Prostate gland (tissue), 2 donors: Measurements from ENCODE around the gene GPHA2. TPM values are rescaled to one million over a fixed set of nuclear protein-coding genes. Genes with fewer than 3 reads are reported as not detected.

ENCODE experiments used
- DNase-seq: peaks from one replicate; pipeline ENCODE4 v3.0.0-alpha.2; 2019; ENCODE audit warnings: low spot score
- H3K27ac ChIP-seq, 2 donors: fragments of 200-600 bp; sonication (generic); 2 replicates each; pipeline ENCODE4 v1.5.1; 2017 to 2019
- H3K27me3 ChIP-seq: fragments of 200-600 bp; sonication (generic); replicated peaks from 2 replicates; pipeline ENCODE4 v1.5.1; 2019; ENCODE audit not compliant: insufficient read depth
- H3K36me3 ChIP-seq, 2 donors: fragments of 200-600 bp; sonication (generic); 1 replicate in 1 of 2; 2 replicates in 1 of 2; pipeline versions ENCODE4 v1.5.1 to v1.8.1; 2017 to 2019
- H3K4me1 ChIP-seq: fragments of 200-600 bp; sonication (generic); replicated peaks from 2 replicates; pipeline ENCODE4 v1.5.1; 2019
- H3K4me3 ChIP-seq, 2 donors: fragments of 200-600 bp; sonication (generic); 2 replicates each; pipeline ENCODE4 v1.5.1; 2017 to 2019
- H3K9me3 ChIP-seq: fragments of 200-600 bp; sonication (generic); 2 replicates; pipeline ENCODE4 v1.5.1; 2017
- CTCF ChIP-seq, 4 experiments: fragments of 200-600 bp in 2 of 4; fragments of 450-650 bp in 2 of 4; sonication (generic) in 2 of 4; IDR thresholded peaks; 1 replicate in 3 of 4; 2 replicates in 1 of 4; pipeline ENCODE4 v1.5.1; 2016 to 2019; ENCODE audit warnings: antibody characterized with exemption in 4 of 4, mild to moderate bottlenecking in 2 of 4, moderate library complexity in 2 of 4
- POLR2A ChIP-seq: fragments of 450-650 bp; IDR thresholded peaks from one replicate; pipeline ENCODE4 v1.6.1; 2016; ENCODE audit warnings: antibody characterized with exemption, mild to moderate bottlenecking
- POLR2AphosphoS5 ChIP-seq: sonication (generic); formaldehyde crosslinking; IDR thresholded peaks from one replicate; pipeline ENCODE4 v1.6.1; 2017; ENCODE audit warnings: antibody characterized with exemption
- WGBS: methylation state at CpG from one replicate; pipeline ENCODE4 v1.1.5; 2018; 5-methylcytosine and 5-hydroxymethylcytosine counted together
- intact Hi-C: fragments of 100-400 bp; cut with DNase I; formaldehyde crosslinking; loops from one replicate; pipeline ENCODE4 v1.14.2; 2022
- total RNA-seq, 2 donors: library from RNA; depleted of rRNA; stranded (reverse); fragments of >200 nt; gene quantifications; one replicate each; pipeline ENCODE4 v1.1.0, GENCODE V29; 2016

Gene GPHA2
- total RNA-seq, 2 donors from 2014 or later: not detected

- Histone ChIP-seq H3K9me3 (no peaks in the 10 kb centered on the region), H3K4me3 (no peak overlapping the region), H3K36me3 (peaks cover 28 to 47% of the 10 kb centered on the region in 2 donors), H3K4me1 (no peaks in the 10 kb centered on the region), H3K27ac (no peak overlapping the region), H3K27me3 (no peaks in the 10 kb centered on the region)
- DNase-seq: no peak
- 96% methylated on average over 16 of the region's 23 CpGs for WGBS
- TF ChIP-seq CTCF (IDR thresholded peaks at IDR 0.05) (no peak), POLR2AphosphoS5 (no peak), POLR2A (no peak)
- intact Hi-C loops: no loop called here
Observed at GRCh38 chr11:64903291-64903833, 32.3 kb downstream of the GPHA2 start.

GRCh38 chr11:64902102-64902900 is 33.4 kb downstream of the GPHA2 start:
- H3K27me3 ChIP-seq: no peaks in the 10 kb centered on the region
- no peak overlapping the region for H3K4me3 ChIP-seq
- no peak overlapping the region for H3K27ac ChIP-seq
- WGBS: 81% methylated on average over 28 of the region's 30 CpGs
- H3K4me1 ChIP-seq: no peaks in the 10 kb centered on the region
- intact Hi-C loops: no loop called here
- TF ChIP-seq POLR2A (no peak), POLR2AphosphoS5 (no peak), CTCF (IDR thresholded peaks at IDR 0.05) (no peak)
- no peaks in the 10 kb centered on the region for H3K9me3 ChIP-seq
- no peak for DNase-seq
- peaks cover 25 to 40% of the 10 kb centered on the region in 2 donors for H3K36me3 ChIP-seq

GRCh38 chr11:64900774-64901173 is 34.9 kb downstream of the GPHA2 start:
- H3K9me3 ChIP-seq: no peaks in the 10 kb centered on the region
- intact Hi-C loops: no loop called here
- DNase-seq: no peak
- H3K4me1 ChIP-seq: no peaks in the 10 kb centered on the region
- H3K36me3 ChIP-seq: peaks cover 19 to 27% of the 10 kb centered on the region in 2 donors
- no peak overlapping the region for H3K4me3 ChIP-seq
- H3K27me3 ChIP-seq: no peaks in the 10 kb centered on the region
- TF ChIP-seq CTCF (IDR thresholded peaks at IDR 0.05) (no peak), POLR2A (no peak), POLR2AphosphoS5 (no peak)
- no peak overlapping the region for H3K27ac ChIP-seq
- 94% methylated on average over 17 of the region's 17 CpGs for WGBS

- intact Hi-C loops: no loop called here
- Histone ChIP-seq H3K36me3 (peaks cover 14 to 22% of the 10 kb centered on the region in 2 donors), H3K9me3 (no peaks in the 10 kb centered on the region), H3K4me1 (no peaks in the 10 kb centered on the region), H3K27me3 (no peaks in the 10 kb centered on the region), H3K4me3 (no peak overlapping the region), H3K27ac (no peak overlapping the region)
- TF ChIP-seq POLR2AphosphoS5 (no peak), POLR2A (no peak), CTCF (IDR thresholded peaks at IDR 0.05) (no peak)
- no peak for DNase-seq
- WGBS: 79% methylated on average over 14 of the region's 14 CpGs
Observed at GRCh38 chr11:64900263-64900678, 35.4 kb downstream of the GPHA2 start.

GRCh38 chr11:64898541-64898940 is 37.2 kb downstream of the GPHA2 start:
- Histone ChIP-seq H3K27ac (no peak overlapping the region), H3K36me3 (peaks cover 13 to 18% of the 10 kb centered on the region in 2 donors), H3K9me3 (no peaks in the 10 kb centered on the region), H3K27me3 (no peaks in the 10 kb centered on the region), H3K4me1 (no peaks in the 10 kb centered on the region), H3K4me3 (no peak overlapping the region)
- intact Hi-C loops: no loop called here
- DNase-seq: no peak
- WGBS: 96% methylated on average over 18 of the region's 19 CpGs
- TF ChIP-seq CTCF (IDR thresholded peaks at IDR 0.05): no peak
- TF ChIP-seq POLR2A: no peak
- TF ChIP-seq POLR2AphosphoS5: no peak
